DMS 273 (cell line): ENCODE results near the gene DEPP1.

Source experiments
- DNase-seq: peaks from one replicate; lab custom pipeline; 2025; ENCODE audit not compliant: unreplicated experiment; lab: John Stamatoyannopoulos, UW

Gene DEPP1

DNA sequence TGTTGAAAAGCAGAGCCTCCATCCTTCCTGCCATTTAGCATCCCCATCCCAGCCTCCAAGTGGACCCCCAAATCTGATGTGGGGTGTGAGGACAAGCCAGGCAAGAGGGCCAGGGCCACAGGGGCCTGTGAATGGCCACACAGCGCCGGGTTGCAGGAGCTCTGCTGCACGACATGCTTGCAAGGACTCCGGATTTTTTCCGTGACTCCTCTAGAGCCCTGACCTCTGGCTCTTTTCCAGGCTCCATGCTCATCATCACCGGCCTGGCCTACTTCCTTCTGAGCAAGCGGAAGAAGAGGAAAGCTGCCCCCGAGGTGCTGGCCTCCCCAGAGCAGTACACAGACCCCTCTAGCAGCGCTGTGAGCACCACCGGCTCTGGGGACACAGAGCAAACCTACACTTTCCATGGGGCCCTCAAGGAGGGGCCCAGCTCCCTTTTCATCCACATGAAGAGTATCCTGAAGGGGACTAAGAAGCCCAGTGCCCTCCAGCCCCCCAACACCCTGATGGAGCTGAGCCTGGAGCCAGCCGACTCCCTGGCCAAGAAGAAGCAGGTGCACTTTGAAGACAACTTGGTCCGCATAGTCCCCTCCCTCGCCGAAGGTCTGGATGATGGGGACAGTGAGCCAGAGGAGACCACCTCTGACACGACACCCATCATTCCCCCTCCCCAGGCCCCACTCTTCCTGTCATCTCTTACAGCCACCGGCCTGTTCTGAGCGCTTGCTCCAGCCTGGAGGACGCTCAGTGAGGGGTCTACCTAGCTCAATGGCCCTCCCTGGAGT lies 44.0 kb downstream of the DEPP1 start:
- no peak for DNase-seq

DNA sequence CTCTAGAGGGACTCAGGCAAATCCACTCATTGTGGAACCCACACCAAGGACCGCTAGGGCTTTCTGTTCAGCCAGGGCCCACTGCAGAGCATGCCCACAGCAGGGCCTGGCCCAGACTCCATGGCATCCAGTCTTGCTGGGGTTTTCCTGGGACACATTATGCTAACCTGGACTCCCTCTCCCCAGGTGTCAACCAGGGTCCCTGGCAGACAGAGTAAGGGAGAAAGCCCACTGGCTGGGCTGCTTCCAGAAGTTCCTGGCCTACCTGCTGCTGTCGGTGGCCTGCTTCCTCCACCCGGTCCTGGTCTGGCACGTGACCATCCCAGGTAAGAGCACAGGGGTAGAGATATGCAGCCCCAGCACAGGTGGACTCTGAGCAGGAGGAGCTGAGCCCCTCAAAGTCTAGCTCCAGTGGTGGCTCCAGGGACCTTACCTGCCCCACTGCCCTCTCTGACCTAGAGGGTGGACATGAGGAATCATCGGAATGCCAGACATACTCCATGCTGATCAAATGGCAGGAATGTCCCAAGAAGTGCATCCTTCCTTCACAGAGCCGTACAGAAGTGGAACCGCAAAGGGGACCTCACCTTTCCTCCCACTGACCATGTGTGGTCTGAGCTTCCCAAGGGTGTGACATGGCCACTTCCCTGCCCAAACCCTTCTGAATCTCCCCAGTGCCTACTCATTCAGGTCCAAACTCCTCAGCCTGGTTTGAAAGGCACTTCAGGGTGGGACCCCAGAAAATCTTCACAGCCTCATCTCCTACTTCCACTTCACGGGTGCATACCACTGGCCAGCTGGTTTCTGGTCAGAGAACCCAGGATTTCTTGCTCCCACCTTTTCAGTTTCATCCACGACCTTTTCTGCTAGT lies 44.9 kb downstream of the DEPP1 start:
- no peak for DNase-seq

DNA sequence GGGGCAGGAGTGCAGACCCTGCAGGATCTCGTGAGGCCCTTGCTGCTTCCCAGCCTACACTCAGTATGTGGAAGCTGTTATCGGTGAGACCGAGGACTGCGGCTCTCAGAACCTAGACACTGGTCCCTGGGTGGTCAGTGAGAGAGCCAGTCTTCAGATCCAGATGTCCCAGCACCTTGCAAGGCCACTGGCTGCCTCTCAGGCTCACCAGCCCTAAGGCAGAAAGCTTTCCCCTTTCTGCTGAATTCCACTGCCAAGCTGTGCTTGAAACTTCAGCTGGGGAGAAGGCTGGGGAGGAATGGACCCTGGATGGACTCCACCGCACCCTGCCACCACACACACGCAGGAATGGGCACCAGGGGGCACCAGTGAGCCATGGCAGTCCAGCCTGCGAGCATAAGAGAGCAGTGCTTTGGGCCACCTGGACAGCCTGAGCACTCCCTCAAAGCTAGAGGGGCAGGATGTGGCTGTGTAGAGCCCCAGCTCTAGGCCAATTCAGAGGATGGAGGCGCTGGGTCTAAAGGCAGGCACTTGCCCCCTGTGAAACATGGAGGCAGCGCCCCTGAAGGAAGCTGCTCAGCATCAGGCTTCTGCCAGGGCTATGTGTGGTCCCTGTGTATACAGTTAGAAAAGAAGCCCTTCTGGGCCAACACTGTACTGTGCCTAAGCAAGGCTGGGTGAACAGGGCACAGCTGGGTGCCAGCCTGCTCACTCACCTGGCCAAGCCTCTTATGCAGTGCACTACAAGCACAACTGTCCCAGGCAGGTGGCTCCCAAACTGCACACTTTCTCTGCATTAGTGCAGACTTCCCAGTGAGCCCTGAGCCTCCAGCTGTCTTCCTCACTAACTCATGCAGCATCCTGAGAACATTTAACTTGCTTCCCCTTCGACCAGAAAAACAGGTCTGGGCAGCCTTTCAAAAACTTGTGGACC lies 45.8 kb downstream of the DEPP1 start:
- peak; percentile 88 for DNase-seq

DNA sequence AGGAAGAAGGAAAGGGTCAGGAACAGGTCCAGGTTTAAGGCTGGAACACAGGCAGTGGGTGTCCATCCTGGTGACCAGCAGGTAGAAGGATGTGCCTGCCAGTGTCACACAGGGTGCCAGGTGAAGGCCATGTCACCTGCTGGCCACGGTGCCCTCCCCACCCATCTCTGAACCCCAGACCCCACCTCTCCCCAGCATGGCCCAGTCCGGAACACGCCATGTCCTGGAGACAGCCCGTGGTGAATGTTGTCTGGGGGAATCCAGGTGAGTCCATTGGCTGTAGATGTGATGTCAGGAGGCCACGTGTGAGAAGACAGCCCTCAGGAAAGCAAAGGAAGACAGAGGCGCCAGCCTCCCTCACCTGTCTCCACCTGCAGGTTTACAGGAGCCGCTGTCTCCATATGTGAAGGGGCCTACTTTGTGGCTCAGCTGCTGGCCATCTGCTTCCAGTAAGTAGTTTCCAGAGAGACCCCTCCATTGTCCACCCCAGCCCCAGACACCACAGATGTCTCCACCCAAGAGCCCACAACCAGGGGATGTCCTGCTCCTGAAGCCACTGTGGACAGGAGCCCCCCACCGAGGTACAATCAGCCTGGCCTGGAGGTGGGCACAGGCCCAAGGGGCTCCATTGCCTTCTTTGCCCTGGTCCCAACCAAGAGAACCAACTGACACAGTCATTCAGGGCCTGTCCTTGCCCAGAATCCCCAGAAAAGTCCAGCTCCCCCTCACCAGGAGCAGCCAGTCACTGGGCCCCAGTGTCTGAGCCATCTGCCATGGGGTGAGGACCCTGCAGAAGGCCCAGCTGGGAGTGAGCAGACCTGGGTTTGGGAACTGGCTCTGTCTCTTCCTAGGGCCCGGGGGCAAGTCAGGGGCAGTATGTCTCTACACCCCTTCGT lies 46.7 kb downstream of the DEPP1 start:
- DNase-seq: no peak

DNA sequence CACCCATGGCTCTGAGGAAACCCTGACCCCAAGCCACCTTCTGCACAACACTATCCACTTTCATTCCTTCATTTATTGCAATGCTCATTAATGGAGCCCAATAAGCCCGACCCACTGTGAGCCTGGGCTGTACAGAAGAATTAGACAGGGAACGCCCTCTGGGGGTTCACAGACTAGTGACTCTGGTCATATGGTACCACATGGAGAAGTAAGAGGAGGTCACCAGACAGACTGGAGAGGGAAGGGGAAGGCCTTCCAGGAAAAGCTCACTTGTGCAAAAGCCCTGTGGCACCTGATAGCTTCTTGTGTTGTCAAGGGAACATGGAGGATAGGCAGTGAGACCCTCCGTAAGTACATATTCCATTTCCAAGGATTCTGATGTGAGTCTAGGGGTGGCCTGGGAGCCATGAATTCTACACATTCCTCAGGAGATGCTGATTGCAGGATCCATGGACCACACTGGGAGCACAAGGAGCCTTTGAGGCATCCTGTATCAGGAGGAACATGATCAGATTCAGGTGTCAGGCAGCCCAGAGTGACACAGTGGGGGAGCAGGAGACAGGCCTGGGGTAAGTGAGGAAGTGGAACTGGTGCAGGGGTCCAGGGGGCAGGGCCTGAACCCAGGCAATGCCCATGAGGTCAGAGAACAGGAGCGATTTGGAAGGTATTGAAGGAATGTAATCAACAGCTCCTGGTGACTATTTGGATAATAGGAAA lies 47.5 kb downstream of the DEPP1 start:
- DNase-seq: no peak

DNA sequence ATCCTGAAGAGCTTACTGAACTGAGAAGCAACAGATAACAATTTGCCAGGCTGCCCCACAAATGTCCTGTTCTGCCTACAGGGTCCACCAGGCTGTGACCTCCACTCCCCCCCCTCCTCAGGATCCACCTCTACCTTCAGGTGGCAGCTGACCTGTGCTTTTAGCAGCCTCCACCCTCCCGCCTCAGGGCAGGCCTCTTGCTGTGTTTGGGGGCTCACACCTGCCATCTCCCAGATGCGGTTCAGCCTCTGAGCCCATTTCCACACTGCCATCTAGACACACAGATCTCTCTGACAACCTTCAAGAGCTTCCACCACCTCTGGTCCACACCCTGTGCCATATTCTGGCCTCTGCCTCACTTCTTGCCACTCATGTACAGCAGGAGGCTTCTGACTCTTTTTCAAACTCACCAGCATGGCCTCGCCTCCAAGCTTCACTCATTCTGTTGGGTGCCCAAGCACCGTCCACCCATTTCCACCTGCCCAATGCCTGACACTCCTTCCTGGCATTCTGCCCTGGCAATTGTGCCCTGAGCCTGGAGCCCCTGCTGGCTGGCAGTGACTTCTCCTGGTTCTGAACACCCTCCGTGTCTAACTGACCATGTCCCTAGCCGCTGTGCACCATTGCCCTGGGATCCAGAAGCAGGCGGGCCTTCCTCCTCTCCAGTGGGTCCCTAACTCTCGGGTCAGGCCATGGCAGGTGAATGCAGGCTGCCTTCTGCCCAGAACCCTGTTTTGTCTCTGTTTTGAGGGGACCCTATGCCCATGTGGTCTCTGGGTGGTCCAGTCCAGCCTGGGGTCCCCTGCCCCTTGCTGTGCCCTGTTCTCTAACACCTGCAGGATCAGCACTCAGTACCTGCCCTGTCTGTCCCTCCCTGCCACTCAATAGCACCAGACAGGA lies 49.0 kb downstream of the DEPP1 start:
- DNase-seq: no peak

DNA sequence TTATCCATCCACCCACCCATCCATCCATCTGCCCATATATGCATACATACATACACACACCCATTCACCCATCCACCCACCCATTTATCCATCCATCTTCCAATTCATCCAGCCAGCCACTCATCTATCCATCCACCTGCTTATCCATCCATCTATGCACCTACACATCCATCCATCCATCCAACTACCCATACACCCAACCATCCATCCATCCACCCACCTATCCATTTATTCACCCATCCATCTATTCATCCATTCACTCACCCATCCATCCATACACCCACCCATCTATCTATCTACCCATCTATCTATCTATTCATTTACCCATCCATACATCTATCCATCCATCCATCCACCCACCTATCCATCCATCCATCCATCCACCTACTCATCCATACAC lies 50.1 kb downstream of the DEPP1 start:
- no peak for DNase-seq

DNA sequence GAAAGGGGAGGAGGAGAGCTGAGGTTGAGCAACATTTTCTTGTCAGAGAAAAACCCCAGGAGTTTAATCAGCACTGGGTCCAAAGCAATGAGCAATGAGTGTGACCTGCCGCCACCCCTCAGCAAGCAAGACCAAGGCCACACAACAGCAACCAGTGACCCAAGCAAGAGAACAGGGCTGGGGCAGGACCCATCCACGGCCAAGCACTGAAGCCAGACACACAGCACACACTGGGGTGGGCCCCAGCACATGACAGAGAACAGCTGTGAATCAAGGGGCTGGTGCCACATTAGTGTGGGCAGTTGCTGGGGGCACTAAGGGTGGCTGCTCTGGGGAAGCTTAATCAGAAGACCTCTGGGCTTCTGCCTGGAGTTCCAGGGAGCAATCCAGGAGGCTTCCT lies 51.3 kb downstream of the DEPP1 start:
- DNase-seq: no peak

DNA sequence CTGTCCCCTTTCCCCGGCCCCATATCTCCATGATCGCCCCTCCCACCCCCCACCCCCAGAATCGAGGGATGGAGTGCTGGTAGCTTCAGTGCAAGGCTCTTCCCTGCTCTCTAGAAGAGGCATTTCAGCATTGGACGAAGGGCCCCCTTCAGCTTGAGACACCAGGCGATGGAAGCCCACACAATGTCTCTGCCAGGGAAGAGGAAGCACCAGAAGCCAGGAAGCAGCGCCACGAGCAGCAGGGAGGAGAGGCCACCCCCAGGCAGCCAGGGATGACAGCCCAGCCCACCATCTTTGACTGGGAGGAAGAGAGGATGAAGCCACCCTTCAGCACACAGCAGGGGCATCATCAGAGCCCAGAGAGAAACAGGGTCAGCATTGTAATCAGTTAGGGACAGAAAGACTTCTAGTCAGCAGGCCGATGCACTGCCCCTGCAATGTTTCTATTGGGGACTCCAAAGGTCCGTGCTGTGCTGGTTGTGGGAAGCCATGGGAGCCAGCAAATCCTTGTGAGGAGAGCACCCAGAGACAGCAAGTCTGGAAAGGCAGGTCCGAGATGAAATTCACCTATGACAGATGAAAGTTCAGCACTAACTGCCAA lies 51.8 kb downstream of the DEPP1 start:
- no peak for DNase-seq
